HCT116 (cell line): ENCODE measurements around the gene MOB3A. TPM values are rescaled to one million over a fixed set of nuclear protein-coding genes. Genes with fewer than 3 reads are reported as not detected.

Experiments used
- ATAC-seq: fragments of 200-7000 bp; cut with Tn5 transposase; 2 replicates; pipeline ENCODE4 v1.9.1; 2020; ENCODE audit warnings: mild to moderate bottlenecking, moderate library complexity
- BruUV-seq: library from RNA; stranded (reverse); fragments of 400-500 nt; replicated peaks from 2 replicates; lab custom pipeline; 2021; lab: Mats Ljungman, UMichigan
- CTCF ChIA-PET: fragments of 300-600 bp; sonication (Branson Sonifier 250); formaldehyde crosslinking; loops from one replicate; lab custom pipeline; 2021; ENCODE audit warnings: antibody characterized with exemption; lab: Charles Lee
- POLR2A ChIA-PET: fragments of 300-600, 350-600 bp; sonication (Branson Sonifier 250); formaldehyde crosslinking; loops from one replicate; lab custom pipeline; 2021; ENCODE audit warnings: antibody characterized with exemption; lab: Charles Lee
- RAD21 ChIA-PET, 2 experiments: fragments of 300-600 bp; sonication (Branson Sonifier 250); formaldehyde crosslinking; loops; one replicate each; lab custom pipeline; 2023; ENCODE audit warnings: low total read pairs in 2 of 2; ENCODE audit not compliant: uncharacterized antibody in 2 of 2, unreplicated experiment in 2 of 2, low non-redundant PET in 1 of 2; lab: Charles Lee
- DNase-seq: peaks from one replicate; pipeline ENCODE4 v3.0.0-alpha.2; 2010; ENCODE audit warnings: low read depth, low spot score
- H2AFZ ChIP-seq: fragments of 200-600 bp; shearing (Covaris generic), sonication (generic); 2 replicates; pipeline ENCODE4 v1.6.1; 2017; ENCODE audit warnings: low read depth, mixed run types, mixed read lengths, antibody characterized with exemption, low read length; ENCODE audit not compliant: poor library complexity, severe bottlenecking
- H3K27ac ChIP-seq: 2 replicates; pipeline ENCODE4 v1.5.1; 2012; ENCODE audit warnings: low read depth, low read length
- H3K27me3 ChIP-seq: fragments of 200-600 bp; sonication (generic); 2 replicates; pipeline ENCODE4 v1.6.1; 2016; ENCODE audit warnings: mixed run types, low read length, mixed read lengths; ENCODE audit not compliant: insufficient read depth
- H3K36me3 ChIP-seq, 2 experiments: fragments of 200-500 bp in 1 of 2; fragments of 200-600 bp in 1 of 2; sonication (Bioruptor generic) in 1 of 2; sonication (generic) in 1 of 2; 2 replicates each; pipeline versions ENCODE4 v1.5.1 to v1.6.1; 2014 to 2016; ENCODE audit warnings: low read length in 2 of 2, inconsistent platforms in 1 of 2, mixed read lengths in 1 of 2, mixed run types in 1 of 2; ENCODE audit not compliant: insufficient read depth in 2 of 2, control insufficient read depth in 1 of 2
- H3K4me1 ChIP-seq, 2 experiments: fragments of 200-600 bp in 1 of 2; sonication (generic) in 1 of 2; 2 replicates each; pipeline versions ENCODE4 v1.5.1 to v1.6.1; 2012 to 2017; ENCODE audit warnings: low read length in 2 of 2, inconsistent platforms in 1 of 2, mild to moderate bottlenecking in 1 of 2, mixed read lengths in 1 of 2, mixed run types in 1 of 2, moderate library complexity in 1 of 2; ENCODE audit not compliant: insufficient read depth in 2 of 2, control insufficient read depth in 1 of 2
- H3K4me2 ChIP-seq: fragments of 200-600 bp; sonication (generic); 2 replicates; pipeline ENCODE4 v1.6.1; 2017; ENCODE audit warnings: mixed run types, low read length, mixed read lengths
- H3K4me3 ChIP-seq, 2 experiments: fragments of 200-600 bp in 1 of 2; sonication (generic) in 1 of 2; replicated peaks in 1 of 2; 2 replicates each; pipeline ENCODE4 v1.5.1; 2011 to 2016; ENCODE audit warnings: low read length in 2 of 2, control low read depth in 1 of 2, low read depth in 1 of 2, mild to moderate bottlenecking in 1 of 2, mixed read lengths in 1 of 2, mixed run types in 1 of 2
- H3K79me2 ChIP-seq: fragments of 200-600 bp; sonication (generic); 2 replicates; pipeline ENCODE4 v1.6.1; 2017; ENCODE audit warnings: mild to moderate bottlenecking, mixed run types, low read length, moderate library complexity, mixed read lengths; ENCODE audit not compliant: insufficient read depth
- H3K9ac ChIP-seq: fragments of 200-600 bp; sonication (generic); 2 replicates; pipeline ENCODE4 v1.6.1; 2016; ENCODE audit warnings: low read length, mixed read lengths
- H3K9me2 ChIP-seq: fragments of 200-600 bp; sonication (generic), shearing (Covaris generic); 2 replicates; pipeline ENCODE4 v1.6.1; 2017; ENCODE audit warnings: mixed run types, mild to moderate bottlenecking, moderate library complexity; ENCODE audit not compliant: insufficient read depth
- H3K9me3 ChIP-seq, 2 experiments: fragments of 200-500 bp in 1 of 2; fragments of 200-600 bp in 1 of 2; sonication (Bioruptor generic) in 1 of 2; sonication (generic) in 1 of 2; 2 replicates each; pipeline ENCODE4 v1.6.1; 2014 to 2017; ENCODE audit warnings: low read length in 2 of 2, mixed read lengths in 2 of 2, inconsistent platforms in 1 of 2, low read depth in 1 of 2, mild to moderate bottlenecking in 1 of 2, mixed run types in 1 of 2, moderate library complexity in 1 of 2; ENCODE audit not compliant: control insufficient read depth in 1 of 2, insufficient read depth in 1 of 2
- H4K20me1 ChIP-seq: fragments of 200-600 bp; sonication (generic), shearing (Covaris generic); 2 replicates; pipeline ENCODE4 v1.6.1; 2017; ENCODE audit warnings: mixed run types, mild to moderate bottlenecking, moderate library complexity; ENCODE audit not compliant: insufficient read depth
- EGR1 ChIP-seq: IDR thresholded peaks from 2 replicates; pipeline ENCODE4 v1.6.1; 2012; ENCODE audit warnings: low read depth
- ELF1 ChIP-seq: IDR thresholded peaks from 2 replicates; pipeline ENCODE4 v1.6.1; 2012; ENCODE audit warnings: low read depth, borderline replicate concordance
- EZH2 ChIP-seq: fragments of 200-600 bp; sonication (generic); IDR thresholded peaks from 2 replicates; pipeline ENCODE4 v1.6.1; 2017; ENCODE audit warnings: antibody characterized with exemption, mixed run types
- EZH2phosphoT487 ChIP-seq: fragments of 200-600 bp; IDR thresholded peaks from 2 replicates; pipeline ENCODE4 v1.6.1; 2018; ENCODE audit warnings: antibody characterized with exemption, borderline replicate concordance
- POLR2AphosphoS5 ChIP-seq: IDR thresholded peaks from 2 replicates; pipeline ENCODE4 v1.6.1; 2011; ENCODE audit warnings: mild to moderate bottlenecking, low read depth, low read length, moderate library complexity
- RAD21 ChIP-seq: IDR thresholded peaks from 2 replicates; pipeline ENCODE4 v1.6.1; 2012; ENCODE audit warnings: low read depth, mild to moderate bottlenecking
- SP1 ChIP-seq: IDR thresholded peaks from 2 replicates; pipeline ENCODE4 v1.6.1; 2012; ENCODE audit warnings: low read depth
- SRF ChIP-seq: IDR thresholded peaks from 2 replicates; pipeline ENCODE4 v1.6.1; 2012; ENCODE audit warnings: low read depth
- TCF7L2 ChIP-seq: IDR thresholded peaks from 2 replicates; pipeline ENCODE4 v1.7.0; 2011; ENCODE audit warnings: borderline replicate concordance, inconsistent platforms; ENCODE audit not compliant: insufficient read depth, insufficient read length; ENCODE audit errors: extremely low read depth
- ZFX ChIP-seq: fragments of 450-650 bp; IDR thresholded peaks from 2 replicates; pipeline ENCODE4 v1.6.1; 2017
- ZNF274 ChIP-seq: fragments of 200-500 bp; sonication (Bioruptor generic); IDR thresholded peaks from 2 replicates; pipeline ENCODE4 v1.6.1; 2014; ENCODE audit warnings: mild to moderate bottlenecking, low read depth, low read length, inconsistent platforms
- intact Hi-C: fragments of 100-400 bp; cut with micrococcal nuclease; formaldehyde crosslinking; loops from 2 replicates; pipeline ENCODE4 v1.10.0; 2022
- total RNA-seq: library from RNA; stranded (reverse); gene quantifications from one replicate; pipeline ENCODE4 v1.2.1, GENCODE V29; 2021; ENCODE audit not compliant: unreplicated experiment
- TF ChIP-seq, protein P1 (sequence below): IDR thresholded peaks from 2 replicates; pipeline ENCODE4 v1.6.1; 2012
- TF ChIP-seq, protein P2 (sequence below): IDR thresholded peaks from 2 replicates; pipeline ENCODE4 v1.6.1; 2012
- TF ChIP-seq, protein P3 (sequence below), 3 experiments: fragments of 200-600 bp in 1 of 3; sonication (generic) in 1 of 3; IDR thresholded peaks in 2 of 3; conservative IDR thresholded peaks in 1 of 3; 2 replicates each; pipeline ENCODE4 v1.5.1; 2012 to 2017; ENCODE audit warnings: low read depth in 2 of 3, low read length in 2 of 3, antibody characterized with exemption in 1 of 3, borderline replicate concordance in 1 of 3, control low read depth in 1 of 3, mild to moderate bottlenecking in 1 of 3, mixed read lengths in 1 of 3, mixed run types in 1 of 3, moderate library complexity in 1 of 3; ENCODE audit not compliant: insufficient read depth in 1 of 3
- TF ChIP-seq, protein P4 (sequence below): IDR thresholded peaks from 2 replicates; pipeline ENCODE4 v1.6.1; 2012; ENCODE audit warnings: low read depth

Gene MOB3A
- total RNA-seq, 1 experiment from 2014 or later = 32.1 TPM

DNA sequence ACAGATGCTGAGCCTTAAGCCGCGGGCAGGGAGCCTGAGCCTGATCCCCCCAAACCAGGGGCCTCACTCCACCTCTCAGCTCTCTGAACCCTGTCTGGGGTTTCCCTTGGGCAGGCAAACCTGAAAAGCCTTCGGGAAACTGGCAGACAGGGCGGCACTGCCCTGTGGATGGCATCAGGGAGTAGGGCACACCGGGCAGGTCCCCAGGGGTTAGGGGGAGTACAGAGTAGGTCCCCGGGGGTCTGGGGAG, 54.8 kb downstream of the MOB3A start:
- no peaks in the 10 kb centered on the region for H4K20me1 ChIP-seq
- H3K4me1 ChIP-seq = peaks cover 17 to 48% of the 10 kb centered on the region in 2 experiments
- H3K4me2 ChIP-seq = peak overlapping the region; percentile 76
- ATAC-seq = no peak
- intact Hi-C loops = no loop called here
- H3K27me3 ChIP-seq = no peaks in the 10 kb centered on the region
- ChIA-PET RAD21 (no interaction called here), CTCF (no interaction called here), POLR2A (interaction anchor here (2.3 to 4.2 kb wide), 2 partner anchors 9 to 12 kb away, joined by 14 to 39 read pairs; no protein-coding TSS in a partner anchor)
- H2AFZ ChIP-seq = no peak overlapping the region
- H3K9me3 ChIP-seq = no peaks in the 10 kb centered on the region
- H3K4me3 ChIP-seq = no peak overlapping the region
- peak overlapping the region; percentile 69 for H3K9ac ChIP-seq
- H3K9me2 ChIP-seq = no peaks in the 10 kb centered on the region
- peak overlapping the region; percentile 81 for H3K27ac ChIP-seq
- no peak for DNase-seq
- H3K36me3 ChIP-seq = peaks cover 19 to 37% of the 10 kb centered on the region in 2 experiments; a peak in 3 of 4 replicates
- BruUV-seq = no TSS peak
- peaks cover 18% of the 10 kb centered on the region; the same call in 1 of the 2 replicates for H3K79me2 ChIP-seq
- no peak for TF ChIP-seq TCF7L2
- no peak for TF ChIP-seq POLR2AphosphoS5
- no peak for TF ChIP-seq EGR1
- TF ChIP-seq, protein P1, sequence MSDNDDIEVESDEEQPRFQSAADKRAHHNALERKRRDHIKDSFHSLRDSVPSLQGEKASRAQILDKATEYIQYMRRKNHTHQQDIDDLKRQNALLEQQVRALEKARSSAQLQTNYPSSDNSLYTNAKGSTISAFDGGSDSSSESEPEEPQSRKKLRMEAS = no peak
- no peak for TF ChIP-seq ZFX
- TF ChIP-seq, protein P2, sequence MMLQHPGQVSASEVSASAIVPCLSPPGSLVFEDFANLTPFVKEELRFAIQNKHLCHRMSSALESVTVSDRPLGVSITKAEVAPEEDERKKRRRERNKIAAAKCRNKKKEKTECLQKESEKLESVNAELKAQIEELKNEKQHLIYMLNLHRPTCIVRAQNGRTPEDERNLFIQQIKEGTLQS = no peak
- no peak for TF ChIP-seq RAD21
- TF ChIP-seq ZNF274 = no peak
- no peak for TF ChIP-seq SP1
- TF ChIP-seq, protein P3, sequence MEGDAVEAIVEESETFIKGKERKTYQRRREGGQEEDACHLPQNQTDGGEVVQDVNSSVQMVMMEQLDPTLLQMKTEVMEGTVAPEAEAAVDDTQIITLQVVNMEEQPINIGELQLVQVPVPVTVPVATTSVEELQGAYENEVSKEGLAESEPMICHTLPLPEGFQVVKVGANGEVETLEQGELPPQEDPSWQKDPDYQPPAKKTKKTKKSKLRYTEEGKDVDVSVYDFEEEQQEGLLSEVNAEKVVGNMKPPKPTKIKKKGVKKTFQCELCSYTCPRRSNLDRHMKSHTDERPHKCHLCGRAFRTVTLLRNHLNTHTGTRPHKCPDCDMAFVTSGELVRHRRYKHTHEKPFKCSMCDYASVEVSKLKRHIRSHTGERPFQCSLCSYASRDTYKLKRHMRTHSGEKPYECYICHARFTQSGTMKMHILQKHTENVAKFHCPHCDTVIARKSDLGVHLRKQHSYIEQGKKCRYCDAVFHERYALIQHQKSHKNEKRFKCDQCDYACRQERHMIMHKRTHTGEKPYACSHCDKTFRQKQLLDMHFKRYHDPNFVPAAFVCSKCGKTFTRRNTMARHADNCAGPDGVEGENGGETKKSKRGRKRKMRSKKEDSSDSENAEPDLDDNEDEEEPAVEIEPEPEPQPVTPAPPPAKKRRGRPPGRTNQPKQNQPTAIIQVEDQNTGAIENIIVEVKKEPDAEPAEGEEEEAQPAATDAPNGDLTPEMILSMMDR (IDR thresholded peaks at IDR 0.05 in 2 of 3, conservative IDR thresholded peaks at IDR 0.05 in 1 of 3; ENCODE audit: borderline replicate concordance in 1 of 3, insufficient read depth in 1 of 3, low read depth in 2 of 3, low read length in 2 of 3) = no peak
- TF ChIP-seq EZH2phosphoT487 = no peak
- TF ChIP-seq, protein P4, sequence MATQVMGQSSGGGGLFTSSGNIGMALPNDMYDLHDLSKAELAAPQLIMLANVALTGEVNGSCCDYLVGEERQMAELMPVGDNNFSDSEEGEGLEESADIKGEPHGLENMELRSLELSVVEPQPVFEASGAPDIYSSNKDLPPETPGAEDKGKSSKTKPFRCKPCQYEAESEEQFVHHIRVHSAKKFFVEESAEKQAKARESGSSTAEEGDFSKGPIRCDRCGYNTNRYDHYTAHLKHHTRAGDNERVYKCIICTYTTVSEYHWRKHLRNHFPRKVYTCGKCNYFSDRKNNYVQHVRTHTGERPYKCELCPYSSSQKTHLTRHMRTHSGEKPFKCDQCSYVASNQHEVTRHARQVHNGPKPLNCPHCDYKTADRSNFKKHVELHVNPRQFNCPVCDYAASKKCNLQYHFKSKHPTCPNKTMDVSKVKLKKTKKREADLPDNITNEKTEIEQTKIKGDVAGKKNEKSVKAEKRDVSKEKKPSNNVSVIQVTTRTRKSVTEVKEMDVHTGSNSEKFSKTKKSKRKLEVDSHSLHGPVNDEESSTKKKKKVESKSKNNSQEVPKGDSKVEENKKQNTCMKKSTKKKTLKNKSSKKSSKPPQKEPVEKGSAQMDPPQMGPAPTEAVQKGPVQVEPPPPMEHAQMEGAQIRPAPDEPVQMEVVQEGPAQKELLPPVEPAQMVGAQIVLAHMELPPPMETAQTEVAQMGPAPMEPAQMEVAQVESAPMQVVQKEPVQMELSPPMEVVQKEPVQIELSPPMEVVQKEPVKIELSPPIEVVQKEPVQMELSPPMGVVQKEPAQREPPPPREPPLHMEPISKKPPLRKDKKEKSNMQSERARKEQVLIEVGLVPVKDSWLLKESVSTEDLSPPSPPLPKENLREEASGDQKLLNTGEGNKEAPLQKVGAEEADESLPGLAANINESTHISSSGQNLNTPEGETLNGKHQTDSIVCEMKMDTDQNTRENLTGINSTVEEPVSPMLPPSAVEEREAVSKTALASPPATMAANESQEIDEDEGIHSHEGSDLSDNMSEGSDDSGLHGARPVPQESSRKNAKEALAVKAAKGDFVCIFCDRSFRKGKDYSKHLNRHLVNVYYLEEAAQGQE = no peak
- TF ChIP-seq SRF = no peak
- no peak for TF ChIP-seq EZH2
- no peak for TF ChIP-seq ELF1
- TF ChIP-seq, all 23 proteins: peak for 0
